GM12801 (cell line): ENCODE measurements around the gene RTEL1.

Experiments used
- CTCF ChIP-seq: IDR thresholded peaks from one replicate; pipeline ENCODE4 v1.5.1; 2011; ENCODE audit warnings: control low read depth; ENCODE audit not compliant: insufficient read length; ENCODE audit errors: extremely low read depth

Gene RTEL1

DNA sequence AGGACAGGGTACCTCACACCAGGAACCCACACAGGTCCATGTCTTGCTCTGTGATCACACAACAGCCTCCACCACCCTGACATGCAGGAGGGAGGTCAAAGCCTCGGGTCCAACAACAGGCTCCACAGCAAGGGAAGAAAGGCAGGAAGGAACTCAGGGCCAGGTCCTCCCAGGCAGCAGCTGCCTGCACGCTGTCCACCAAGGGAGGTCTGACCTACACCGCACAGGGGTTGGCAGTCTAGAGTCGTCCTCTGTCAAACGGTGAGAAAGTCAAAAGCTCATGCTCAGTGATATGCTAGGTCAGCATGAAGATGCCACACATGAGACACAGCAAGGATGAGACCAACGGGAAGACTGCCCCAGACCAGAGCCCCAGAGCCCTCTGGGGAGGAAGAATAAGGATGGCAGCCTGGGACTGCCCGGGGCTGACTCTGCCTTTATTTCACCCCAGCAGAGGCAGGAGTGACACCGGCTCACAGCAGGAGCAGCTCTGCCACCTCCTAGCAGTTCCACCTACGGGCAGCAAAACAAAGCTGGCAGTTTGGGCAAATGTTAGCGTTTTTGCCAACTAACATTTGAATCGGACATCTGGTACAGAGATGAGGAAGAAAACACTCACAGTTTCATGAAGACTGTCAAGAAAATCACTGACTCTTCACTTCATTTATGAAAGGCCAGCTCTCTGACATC is 39.7 kb upstream of the RTEL1 start:
- no peak for TF ChIP-seq CTCF

DNA sequence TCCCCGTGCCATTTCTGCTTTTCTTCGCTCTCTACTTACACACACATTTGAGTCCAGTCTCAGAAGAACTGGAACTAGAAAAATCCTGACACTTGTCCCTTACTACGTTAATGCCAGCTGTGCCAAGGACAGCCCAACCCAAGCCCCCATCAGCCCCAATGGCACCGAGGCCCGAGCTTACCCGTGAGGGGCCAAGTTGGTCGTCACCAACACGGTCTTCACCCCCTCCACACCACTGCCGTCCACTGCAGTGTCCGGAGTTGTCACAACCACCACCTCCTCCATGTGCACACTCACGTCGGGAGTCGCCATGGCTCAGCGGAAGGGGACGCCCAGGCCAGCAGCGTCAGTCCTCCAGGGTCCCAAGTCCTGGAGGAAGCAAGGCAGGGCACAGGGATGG is 39.0 kb upstream of the RTEL1 start:
- no peak for TF ChIP-seq CTCF

DNA sequence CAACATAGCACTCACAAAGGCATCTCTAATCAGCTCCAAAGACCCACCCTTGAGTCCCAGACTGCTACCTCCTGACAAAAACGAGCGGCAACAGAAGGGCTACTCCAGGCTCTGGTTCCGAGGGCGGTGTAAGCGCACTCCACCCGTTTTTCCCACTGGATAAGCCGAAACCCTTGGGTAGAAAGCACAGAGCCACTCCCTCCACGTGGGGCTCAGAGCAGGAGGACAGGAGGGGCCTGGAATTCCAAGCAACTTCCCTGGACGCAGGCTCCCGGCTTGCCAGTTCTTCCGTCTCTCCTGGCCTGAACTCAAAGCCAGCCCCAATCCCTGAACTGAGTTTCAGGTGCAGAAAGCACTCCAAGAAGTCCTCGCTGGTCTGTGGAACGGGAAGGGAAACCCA is 38.6 kb upstream of the RTEL1 start:
- TF ChIP-seq CTCF = no peak

GRCh38 chr20:63620991-63621390 is 37.1 kb upstream of the RTEL1 start:
- no peak for TF ChIP-seq CTCF

- no peak for TF ChIP-seq CTCF
These were observed 36.0 kb upstream of the RTEL1 start for GRCh38 chr20:63622096-63622495.

DNA sequence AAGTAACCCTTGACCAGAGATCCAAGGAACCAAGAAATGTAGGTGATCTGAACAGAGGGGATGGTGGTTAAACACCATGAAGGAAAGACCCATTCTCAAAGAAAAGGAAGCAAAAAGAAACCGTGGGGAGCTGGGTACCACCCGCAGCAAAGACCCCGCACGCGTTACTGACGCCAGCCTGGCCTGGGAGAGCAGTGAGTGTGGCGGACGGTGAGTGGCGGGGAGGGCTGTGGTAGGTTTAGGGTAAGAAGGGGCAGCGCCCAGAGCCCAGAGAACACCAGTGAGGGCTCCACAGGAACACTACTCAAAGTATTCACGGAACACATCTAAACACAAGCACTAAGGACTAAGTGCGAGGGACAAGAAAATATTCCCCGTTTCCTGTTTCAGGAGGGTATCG is 35.4 kb upstream of the RTEL1 start:
- TF ChIP-seq CTCF = no peak

DNA sequence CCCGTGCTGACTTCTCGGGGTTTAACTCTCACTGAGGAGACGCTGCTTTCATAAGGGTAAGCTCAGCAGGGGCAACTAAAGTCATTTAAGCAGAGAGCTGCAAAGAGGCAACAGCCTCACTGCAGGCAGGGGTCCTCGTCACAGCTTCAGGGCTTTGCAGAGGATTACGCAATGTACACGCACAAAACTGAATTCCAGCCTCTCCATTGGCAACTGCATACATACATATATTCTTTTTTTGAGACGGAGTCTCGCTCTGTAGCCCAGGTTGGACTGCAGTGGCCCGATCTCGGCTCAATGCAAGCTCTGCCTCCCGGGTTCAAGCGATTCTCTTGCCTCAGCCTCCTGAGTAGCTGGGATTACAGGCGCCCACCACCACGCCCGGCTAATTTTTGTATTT is 33.6 kb upstream of the RTEL1 start:
- TF ChIP-seq CTCF = no peak

DNA sequence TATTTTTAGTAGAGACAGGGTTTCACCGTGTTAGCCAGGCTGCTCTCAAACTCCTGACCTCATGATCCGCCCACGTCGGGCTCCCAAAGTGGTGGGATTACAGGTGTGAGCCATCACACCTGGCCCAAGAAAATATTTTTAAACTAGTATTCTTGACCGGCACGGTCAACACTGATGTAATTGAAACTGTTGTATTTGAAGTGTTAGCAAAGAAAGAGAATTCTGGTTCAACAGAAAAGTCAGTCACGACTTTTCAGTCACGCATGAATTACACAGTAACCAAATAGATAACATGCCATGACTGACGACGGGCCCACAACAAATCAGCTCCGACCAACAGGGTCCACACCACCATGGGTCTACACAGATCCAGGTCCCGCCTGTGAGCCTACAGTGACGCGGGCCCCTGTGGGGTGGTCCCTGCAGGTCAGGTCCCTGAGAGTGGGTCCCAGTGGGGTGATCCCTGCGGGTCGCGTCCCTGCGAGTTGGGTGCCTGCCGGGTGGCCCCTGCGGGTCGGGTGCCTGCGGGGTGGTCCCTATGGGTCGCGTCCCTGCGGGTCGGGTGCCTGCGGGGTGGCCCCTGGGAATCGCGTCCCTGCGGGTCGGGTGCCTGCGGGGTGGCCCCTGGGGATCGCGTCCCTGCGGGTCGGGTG is 32.2 kb upstream of the RTEL1 start:
- no peak for TF ChIP-seq CTCF
